GDM1 (cell line): ENCODE results near the gene WASHC3.

Source experiments
- DNase-seq: peaks from one replicate; lab custom pipeline; 2025; lab: John Stamatoyannopoulos, UW

The WASHC3 gene

GRCh38 chr12:101967506-101967905, 94.3 kb downstream of the WASHC3 start:
- no peak for DNase-seq

- DNase-seq, result no peak
These were observed 95.3 kb downstream of the WASHC3 start for GRCh38 chr12:101966496-101966895.

- DNase-seq, result no peak
These were observed 98.1 kb downstream of the WASHC3 start for GRCh38 chr12:101963697-101964096.
